ENCODE data around the gene STEAP3. TPM values are rescaled to one million over a fixed set of nuclear protein-coding genes. Genes with fewer than 3 reads are reported as not detected.
A peak's percentile ranks its signal among the peaks of the same experiment; 100 is the strongest.

The STEAP3 gene
- total RNA-seq, 1 donor from 2014 or later, result 11.8 TPM

DNA sequence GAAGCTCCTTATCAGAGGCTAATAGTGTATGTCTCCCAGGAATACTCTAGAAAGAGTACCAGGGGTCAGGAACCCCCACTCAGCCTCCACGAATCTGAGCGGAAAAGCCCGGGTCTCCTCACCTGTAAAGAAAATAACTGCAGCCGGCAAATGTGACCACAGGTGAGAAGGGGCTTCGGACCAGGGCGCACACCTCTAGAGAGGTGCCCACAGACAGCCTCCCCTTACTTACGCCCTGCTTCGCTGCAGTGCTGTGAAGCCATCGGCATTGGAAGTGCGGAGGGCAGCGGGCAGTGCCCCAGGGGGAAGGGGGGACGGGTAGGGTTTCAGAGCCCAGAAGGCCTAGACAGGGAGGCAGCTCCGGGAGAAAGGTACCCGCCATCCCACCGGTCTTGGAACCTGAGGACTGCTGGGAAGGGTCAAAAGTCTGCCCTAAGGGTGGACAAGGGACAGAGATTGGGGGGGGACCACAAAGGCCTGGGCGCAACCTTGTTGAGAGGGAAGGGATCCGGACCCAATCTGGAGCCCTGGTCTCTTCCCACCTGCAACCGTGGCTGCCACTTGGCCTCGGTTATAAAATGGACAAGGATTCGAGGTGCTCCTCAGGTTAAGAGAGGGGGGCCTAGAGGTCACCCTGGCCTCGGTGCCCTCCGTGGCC is 642 bp upstream of the STEAP3 start:
- DNase-seq (ENCODE audit: low read depth) (no peak), FAIRE-seq (no peak)
- Histone ChIP-seq H3K27me3 (ENCODE audit: control insufficient read depth, insufficient read depth, low read length) (no peaks in the 10 kb centered on the region), H3K36me3 (ENCODE audit: control insufficient read depth, insufficient read depth, low read length) (no peaks in the 10 kb centered on the region), H3K4me3 (ENCODE audit: low read depth, low read length) (peak overlapping the region; percentile 80)
- no peak for TF ChIP-seq CTCF (IDR thresholded peaks at IDR 0.05; ENCODE audit: insufficient read depth, low read length, severe bottlenecking)

GRCh38 chr2:119224391-119225104 is 914 bp downstream of the STEAP3 start:
- FAIRE-seq (no peak), DNase-seq (ENCODE audit: low read depth) (no peak)
- Histone ChIP-seq H3K27me3 (ENCODE audit: control insufficient read depth, insufficient read depth, low read length) (no peaks in the 10 kb centered on the region), H3K4me3 (ENCODE audit: low read depth, low read length) (peak overlapping the region; percentile 80), H3K36me3 (ENCODE audit: control insufficient read depth, insufficient read depth, low read length) (peaks cover 5% of the 10 kb centered on the region)
- no peak for TF ChIP-seq CTCF (IDR thresholded peaks at IDR 0.05; ENCODE audit: insufficient read depth, low read length, severe bottlenecking)

DNA sequence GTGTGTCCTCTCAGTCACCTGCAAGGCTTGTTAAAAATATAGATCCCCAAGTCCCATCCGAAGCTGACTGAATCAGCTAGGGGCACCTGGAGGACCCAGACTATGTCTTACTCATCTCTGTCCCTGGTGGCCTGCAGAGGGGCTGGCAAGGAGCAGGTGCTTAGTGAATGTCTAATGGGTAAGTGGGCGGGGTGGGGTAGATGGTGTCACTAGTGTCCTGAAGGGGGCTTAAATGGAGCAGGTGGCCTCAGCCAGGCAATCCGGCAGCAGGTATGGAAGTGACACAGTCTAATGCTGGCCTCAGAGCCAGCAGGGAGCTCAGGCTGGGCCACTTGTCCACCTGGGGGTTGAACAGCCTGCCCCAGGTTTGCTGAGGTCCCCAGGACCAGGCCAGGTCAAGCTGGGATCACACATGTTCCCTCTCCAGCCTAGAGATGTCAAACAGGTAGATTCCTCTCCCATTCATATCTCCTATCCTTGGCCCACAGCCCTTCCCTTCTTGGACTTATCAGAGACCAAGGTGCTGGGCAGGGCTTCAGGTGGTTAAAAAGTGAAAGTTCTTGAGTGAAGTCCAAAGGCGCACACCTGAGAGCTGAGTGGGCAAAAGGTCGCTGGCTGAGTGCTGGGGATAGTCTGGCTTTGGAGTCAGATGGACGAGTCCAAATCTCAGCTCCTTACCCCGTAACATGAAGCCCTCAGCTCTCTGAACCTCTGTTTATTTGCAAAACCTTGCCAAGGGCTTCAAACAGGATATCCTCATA is 1.7 kb downstream of the STEAP3 start:
- DNase-seq (ENCODE audit: low read depth) (no peak), FAIRE-seq (no peak)
- Histone ChIP-seq H3K4me3 (ENCODE audit: low read depth, low read length) (no peak overlapping the region), H3K27me3 (ENCODE audit: control insufficient read depth, insufficient read depth, low read length) (no peaks in the 10 kb centered on the region), H3K36me3 (ENCODE audit: control insufficient read depth, insufficient read depth, low read length) (peaks cover 5% of the 10 kb centered on the region)
- TF ChIP-seq CTCF (IDR thresholded peaks at IDR 0.05; ENCODE audit: insufficient read depth, low read length, severe bottlenecking), result no peak

DNA sequence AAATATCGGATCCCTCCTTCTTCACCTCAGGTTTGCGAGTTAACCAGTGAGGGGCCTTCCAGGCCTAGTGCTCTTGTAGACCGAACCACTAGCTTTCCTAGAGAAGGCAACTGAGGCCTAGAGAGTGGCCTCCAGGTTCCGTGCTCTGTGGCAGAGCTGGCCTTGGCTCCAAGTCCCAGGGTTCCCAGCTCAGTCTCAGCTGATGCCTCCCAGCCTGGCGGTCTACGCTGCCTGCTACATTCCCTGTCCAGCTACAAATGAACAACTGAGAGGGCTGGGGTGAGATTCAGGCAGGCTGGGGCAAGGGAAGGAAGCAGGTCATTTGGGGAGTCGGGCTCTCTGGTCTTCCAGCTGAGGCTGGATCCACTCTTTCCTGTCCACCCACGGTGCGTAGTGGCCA is 2.3 kb downstream of the STEAP3 start:
- Histone ChIP-seq H3K4me3 (ENCODE audit: low read depth, low read length) (no peak overlapping the region), H3K27me3 (ENCODE audit: control insufficient read depth, insufficient read depth, low read length) (no peaks in the 10 kb centered on the region), H3K36me3 (ENCODE audit: control insufficient read depth, insufficient read depth, low read length) (peaks cover 5% of the 10 kb centered on the region)
- TF ChIP-seq CTCF (IDR thresholded peaks at IDR 0.05; ENCODE audit: insufficient read depth, low read length, severe bottlenecking), result no peak
- FAIRE-seq (no peak), DNase-seq (ENCODE audit: low read depth) (no peak)

DNA sequence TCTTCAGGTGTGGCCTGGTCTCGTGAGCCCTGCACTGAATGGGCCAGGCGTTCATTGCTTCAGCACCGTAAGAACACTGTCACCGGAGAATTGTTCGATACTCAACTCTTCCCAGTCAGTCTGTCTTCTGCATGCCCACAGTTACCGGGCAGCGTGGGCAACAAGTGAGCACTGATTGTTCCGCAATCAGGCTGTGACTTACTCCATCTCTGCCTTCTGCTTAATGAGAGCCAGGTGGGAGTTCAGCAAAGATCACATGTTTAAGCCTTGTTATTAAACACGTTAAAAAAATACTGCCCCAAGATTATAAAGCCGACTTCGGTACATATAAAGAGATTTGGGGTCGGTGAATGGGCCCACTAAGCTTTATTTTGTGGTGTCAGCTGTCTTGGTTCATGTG is 3.7 kb downstream of the STEAP3 start:
- H3K4me3 ChIP-seq (ENCODE audit: low read depth, low read length), result no peak overlapping the region
- no peak for TF ChIP-seq CTCF (IDR thresholded peaks at IDR 0.05; ENCODE audit: insufficient read depth, low read length, severe bottlenecking)
- DNase-seq (ENCODE audit: low read depth) (no peak), FAIRE-seq (no peak)
- H3K27me3 ChIP-seq (ENCODE audit: control insufficient read depth, insufficient read depth, low read length), result no peaks in the 10 kb centered on the region
- H3K36me3 ChIP-seq (ENCODE audit: control insufficient read depth, insufficient read depth, low read length), result peaks cover 5% of the 10 kb centered on the region

Data from bronchial epithelial cell (primary cell).